Right renal cortex interstitium (tissue), 3 donors: ENCODE measurements around the gene SYNGR1. TPM values are rescaled to one million over a fixed set of nuclear protein-coding genes. Genes with fewer than 3 reads are reported as not detected.

ENCODE experiments used
- DNase-seq, 3 donors: peaks; one replicate each; pipeline ENCODE4 v3.0.0-alpha.2; 2013; ENCODE audit warnings: low read depth in 3 of 3, low spot score in 2 of 3
- polyA plus RNA-seq, 3 donors: library from polyadenylated mRNA; unstranded; fragments of 120-200 nt; gene quantifications; one replicate each; pipeline ENCODE4 v1.2.1, GENCODE V29; 2013; ENCODE audit not compliant: insufficient read length in 3 of 3

The SYNGR1 gene
- polyA plus RNA-seq, 3 donors, result 14.7 to 18.0 (median 17.3) TPM

- DNase-seq, result no peak
Observed at GRCh38 chr22:39427751-39428596, 78.2 kb downstream of the SYNGR1 start.

- DNase-seq, result no peak
Observed at GRCh38 chr22:39428597-39429071, 78.8 kb downstream of the SYNGR1 start.

- DNase-seq, result no peak
Observed at GRCh38 chr22:39429186-39429585, 79.4 kb downstream of the SYNGR1 start.

GRCh38 chr22:39429916-39430575 lies 80.3 kb downstream of the SYNGR1 start:
- DNase-seq, result no peak

- no peak for DNase-seq
Observed at GRCh38 chr22:39430576-39431150, 80.9 kb downstream of the SYNGR1 start.

GRCh38 chr22:39431216-39431801 lies 81.5 kb downstream of the SYNGR1 start:
- no peak for DNase-seq

GRCh38 chr22:39431821-39432251 lies 82.0 kb downstream of the SYNGR1 start:
- DNase-seq, result no peak

GRCh38 chr22:39432361-39432811 lies 82.6 kb downstream of the SYNGR1 start:
- DNase-seq, result no peak

GRCh38 chr22:39433476-39434242 lies 83.9 kb downstream of the SYNGR1 start:
- no peak for DNase-seq

- DNase-seq, result no peak
Observed at GRCh38 chr22:39434243-39434653, 84.5 kb downstream of the SYNGR1 start.

- DNase-seq, result no peak
Observed at GRCh38 chr22:39434721-39435120, 84.9 kb downstream of the SYNGR1 start.

Other genes with a start within 250 kb of the SYNGR1 start
- 1 to 10 TPM; 7.5 to 8.2 (median 7.7) TPM for gene CBX7, start 197.3 kb upstream of the SYNGR1 start, polyA plus RNA-seq
- 10 to 100 TPM; 13.0 to 16.7 (median 13.3) TPM for gene PDGFB, start 105.0 kb upstream of the SYNGR1 start, polyA plus RNA-seq
- 1,000 to 10,000 TPM; 3,033 to 3,217 (median 3,141) TPM for gene RPL3, start 30.4 kb upstream of the SYNGR1 start, polyA plus RNA-seq
- 10 to 100 TPM; 23.5 to 28.8 (median 25.8) TPM for gene TAB1, start 49.8 kb downstream of the SYNGR1 start, polyA plus RNA-seq
- gene MGAT3, start 107.0 kb downstream of the SYNGR1 start, polyA plus RNA-seq, result 10 to 100 TPM; 18.7 to 26.7 (median 23.8) TPM
- 10 to 100 TPM; 34.6 to 36.5 (median 35.0) TPM for gene MIEF1, start 152.3 kb downstream of the SYNGR1 start, polyA plus RNA-seq
- gene ATF4, start 170.6 kb downstream of the SYNGR1 start, polyA plus RNA-seq, result 100 to 1,000 TPM; 298 to 313 (median 309) TPM
- gene RPS19BP1, start 182.8 kb downstream of the SYNGR1 start, polyA plus RNA-seq, result 10 to 100 TPM; 42.6 to 54.2 (median 48.0) TPM
- under 1 TPM; 0.01 to 0.31 (median 0.04) TPM for gene CACNA1I, start 220.8 kb downstream of the SYNGR1 start, polyA plus RNA-seq